K562 (cell line): ENCODE results near the gene CEP128. TPM values are rescaled to one million over a fixed set of nuclear protein-coding genes. Genes with fewer than 3 reads are reported as not detected.
A peak's percentile ranks its signal among the peaks of the same experiment; 100 is the strongest.

ENCODE experiments used
- ARNT ChIP-seq, 2 experiments: fragments of 450-650 bp; IDR thresholded peaks; 2 replicates each; pipeline ENCODE4 v1.6.1; 2016; ENCODE audit warnings: mild to moderate bottlenecking in 1 of 2
- ATF7 ChIP-seq: fragments of 450-650 bp; IDR thresholded peaks from 2 replicates; pipeline ENCODE4 v1.7.1; 2014; ENCODE audit warnings: mild to moderate bottlenecking, moderate library complexity
- HCFC1 ChIP-seq: IDR thresholded peaks from 2 replicates; pipeline ENCODE4 v1.6.1; 2012; ENCODE audit warnings: low read depth, low read length, improper control_type of control experiment
- KDM5B ChIP-seq: fragments of 200-600 bp; sonication (generic); IDR thresholded peaks from 2 replicates; pipeline ENCODE4 v1.6.1; 2012; ENCODE audit warnings: low read depth, mild to moderate bottlenecking, moderate library complexity, low read length, control low read depth, inconsistent platforms; ENCODE audit not compliant: insufficient replicate concordance
- MYNN ChIP-seq, 2 experiments: sonication (generic); formaldehyde crosslinking in 1 of 2; IDR thresholded peaks; 2 replicates each; pipeline versions ENCODE4 v1.5.0 to v1.6.1; 2016 to 2020; ENCODE audit warnings: antibody characterized with exemption in 1 of 2, missing genetic modification reagents in 1 of 2
- NR2C2 ChIP-seq, 2 experiments: fragments of 200-800 bp in 1 of 2; sonication (Bioruptor generic) in 1 of 2; sonication (generic) in 1 of 2; formaldehyde crosslinking in 1 of 2; IDR thresholded peaks; 2 replicates each; pipeline versions ENCODE4 v1.6.1 to v1.8.0; 2016 to 2022; ENCODE audit warnings: mild to moderate bottlenecking in 1 of 2, missing compliant biosample characterization in 1 of 2, missing genetic modification characterization in 1 of 2, missing genetic modification reagents in 1 of 2
- POLR2A ChIP-seq: fragments of 450-650 bp; conservative IDR thresholded peaks from 2 replicates; pipeline ENCODE4 v1.6.1; 2016
- RFX1 ChIP-seq: fragments of 450-650 bp; IDR thresholded peaks from 2 replicates; pipeline ENCODE4 v1.6.1; 2016; ENCODE audit warnings: mild to moderate bottlenecking, moderate library complexity
- SAFB ChIP-seq: fragments of 200-400 bp; formaldehyde crosslinking; IDR thresholded peaks from 2 replicates; pipeline ENCODE4 v1.6.1; 2017; ENCODE audit warnings: low read depth, low read length, borderline replicate concordance
- ZNF143 ChIP-seq: sonication (generic); formaldehyde crosslinking; IDR thresholded peaks from 2 replicates; pipeline ENCODE4 v1.9.0; 2022; ENCODE audit warnings: mild to moderate bottlenecking, missing genetic modification reagents
- ZNF197 ChIP-seq: fragments of 200-800 bp; sonication (Bioruptor generic); IDR thresholded peaks from 2 replicates; pipeline ENCODE4 v1.6.1; 2016; ENCODE audit warnings: low read depth, missing genetic modification characterization, missing compliant biosample characterization
- ZNF766 ChIP-seq: fragments of 200-800 bp; sonication (Bioruptor generic); conservative IDR thresholded peaks from 2 replicates; pipeline ENCODE4 v1.6.1; 2016; ENCODE audit warnings: missing genetic modification characterization, missing compliant biosample characterization
- polyA plus RNA-seq, 8 experiments: library from polyadenylated mRNA; depleted of rRNA in 4 of 8; stranded (reverse) in 5 of 8; unstranded in 3 of 8; fragments of >200 nt; fragmentation: Nextera tagmentation in 2 of 8; fragmentation: Illumina TruSeq in 1 of 8; extraction: Ambion mirVana in 2 of 8; extraction: Trizol in 1 of 8; gene quantifications; 2 replicates each; pipeline versions ENCODE4 v1.2.1 to v1.2.3, GENCODE V29; 2011 to 2014; ENCODE audit warnings: inconsistent platforms in 1 of 8, missing spikeins in 1 of 8
- total RNA-seq, 7 experiments: library from RNA; depleted of rRNA in 6 of 7; stranded (reverse); fragments of >200 nt in 6 of 7; fragmentation: Illumina TruSeq in 2 of 7; extraction: Trizol in 2 of 7; gene quantifications; 2 replicates each; pipeline versions ENCODE4 v1.2.1 to v1.2.3, GENCODE V29; 2011 to 2021; ENCODE audit warnings: low replicate concordance in 1 of 7
- TF ChIP-seq, protein P1 (sequence below), 2 experiments: fragments of 450-650 bp in 1 of 2; sonication (generic) in 1 of 2; formaldehyde crosslinking; conservative IDR thresholded peaks; 2 replicates each; pipeline versions ENCODE4 v1.4.0 to v1.8.1; 2020 to 2022; ENCODE audit warnings: mild to moderate bottlenecking in 1 of 2, missing genetic modification reagents in 1 of 2
- TF ChIP-seq, protein P2 (sequence below): sonication (generic); formaldehyde crosslinking; IDR thresholded peaks from 2 replicates; pipeline ENCODE4 v1.8.0; 2022; ENCODE audit warnings: mild to moderate bottlenecking, missing genetic modification reagents
- TF ChIP-seq, protein P3 (sequence below): fragments of 450-650 bp; IDR thresholded peaks from 2 replicates; pipeline ENCODE4 v1.6.1; 2014; ENCODE audit warnings: low read depth, mild to moderate bottlenecking, moderate library complexity, borderline replicate concordance
- TF ChIP-seq, protein P4 (sequence below): fragments of 450-650 bp; IDR thresholded peaks from 2 replicates; pipeline ENCODE4 v1.6.1; 2018; ENCODE audit not compliant: partially characterized antibody
- TF ChIP-seq, protein P5 (sequence below): sonication (generic); formaldehyde crosslinking; IDR thresholded peaks from 2 replicates; pipeline ENCODE4 v1.8.1; 2022; ENCODE audit warnings: missing genetic modification reagents

The CEP128 gene
- total and polyA plus RNA-seq, 9 of the 15 experiments (the other 6 are each of a cell fraction or from before 2014, with no cell fraction given), result 2.3 to 9.2 (median 4.6) TPM

DNA sequence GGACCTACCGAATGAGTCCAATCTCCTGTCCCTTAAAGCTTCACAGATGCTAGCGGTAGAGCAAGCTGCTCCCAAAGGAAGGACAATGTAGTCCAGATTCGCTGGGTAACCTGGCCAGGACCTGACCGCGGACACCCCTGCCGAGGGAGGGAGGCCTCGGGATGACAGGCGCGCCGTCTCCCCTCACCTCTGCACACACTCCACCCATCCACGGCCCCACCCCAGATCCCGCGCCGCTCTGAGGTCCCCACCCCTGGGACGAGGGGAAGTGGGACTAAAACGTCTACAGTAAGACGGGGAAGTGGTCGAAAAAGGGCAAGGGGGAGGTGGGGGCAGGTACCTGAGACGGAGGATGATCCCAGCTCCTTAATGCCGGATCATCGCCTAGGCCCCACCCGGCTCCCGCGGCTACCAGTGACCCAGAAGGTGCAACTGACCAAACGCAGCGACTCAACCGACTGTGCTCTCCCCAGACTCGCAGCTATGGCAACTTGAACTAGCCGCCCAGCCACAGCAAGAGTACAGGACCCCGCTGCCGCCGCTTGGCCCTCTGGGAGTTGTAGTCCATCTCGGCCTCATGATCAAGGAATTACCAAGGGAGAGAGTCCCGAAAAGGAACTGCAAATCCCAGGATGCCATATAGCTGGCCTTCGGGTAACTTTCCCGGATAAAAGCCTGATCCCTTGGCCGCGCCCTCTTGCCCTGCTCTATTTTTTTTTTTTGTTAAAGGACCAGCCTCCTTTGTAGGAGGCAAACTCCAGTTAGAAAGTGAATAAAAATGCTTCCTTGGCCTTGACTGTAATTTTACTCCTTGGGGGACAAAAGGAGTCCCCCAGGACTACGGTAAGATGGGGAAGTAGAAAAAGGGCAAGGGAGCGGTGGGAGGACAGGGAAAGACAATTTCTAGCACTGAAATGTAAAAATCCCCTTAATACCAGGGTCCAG, at the start of gene CEP128 (continued):
- TF ChIP-seq SAFB, result peak; percentile 60; the same call in 1 of the 2 replicates
- TF ChIP-seq, protein P1, sequence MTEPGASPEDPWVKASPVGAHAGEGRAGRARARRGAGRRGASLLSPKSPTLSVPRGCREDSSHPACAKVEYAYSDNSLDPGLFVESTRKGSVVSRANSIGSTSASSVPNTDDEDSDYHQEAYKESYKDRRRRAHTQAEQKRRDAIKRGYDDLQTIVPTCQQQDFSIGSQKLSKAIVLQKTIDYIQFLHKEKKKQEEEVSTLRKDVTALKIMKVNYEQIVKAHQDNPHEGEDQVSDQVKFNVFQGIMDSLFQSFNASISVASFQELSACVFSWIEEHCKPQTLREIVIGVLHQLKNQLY (CRISPR knock-in tag; conservative IDR thresholded peaks at IDR 0.05), result no peak
- TF ChIP-seq, protein P2, sequence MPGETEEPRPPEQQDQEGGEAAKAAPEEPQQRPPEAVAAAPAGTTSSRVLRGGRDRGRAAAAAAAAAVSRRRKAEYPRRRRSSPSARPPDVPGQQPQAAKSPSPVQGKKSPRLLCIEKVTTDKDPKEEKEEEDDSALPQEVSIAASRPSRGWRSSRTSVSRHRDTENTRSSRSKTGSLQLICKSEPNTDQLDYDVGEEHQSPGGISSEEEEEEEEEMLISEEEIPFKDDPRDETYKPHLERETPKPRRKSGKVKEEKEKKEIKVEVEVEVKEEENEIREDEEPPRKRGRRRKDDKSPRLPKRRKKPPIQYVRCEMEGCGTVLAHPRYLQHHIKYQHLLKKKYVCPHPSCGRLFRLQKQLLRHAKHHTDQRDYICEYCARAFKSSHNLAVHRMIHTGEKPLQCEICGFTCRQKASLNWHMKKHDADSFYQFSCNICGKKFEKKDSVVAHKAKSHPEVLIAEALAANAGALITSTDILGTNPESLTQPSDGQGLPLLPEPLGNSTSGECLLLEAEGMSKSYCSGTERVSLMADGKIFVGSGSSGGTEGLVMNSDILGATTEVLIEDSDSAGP (CRISPR knock-in tag), result peak; percentile 89
- TF ChIP-seq ZNF143, result peak; percentile 92
- TF ChIP-seq NR2C2 (CRISPR knock-in tag; IDR thresholded peaks at IDR 0.05), result no peak
- TF ChIP-seq NR2C2 (tag; IDR thresholded peaks at IDR 0.05), result peak; percentile 98
- TF ChIP-seq ATF7, result 0 out of 2 replicates have a peak, but pooled peaks have one; percentile 43
- TF ChIP-seq MYNN (IDR thresholded peaks at IDR 0.05), result peak; percentile 99
- TF ChIP-seq MYNN (CRISPR knock-in tag; IDR thresholded peaks at IDR 0.05), result peak; percentile 89
- TF ChIP-seq, protein P3, sequence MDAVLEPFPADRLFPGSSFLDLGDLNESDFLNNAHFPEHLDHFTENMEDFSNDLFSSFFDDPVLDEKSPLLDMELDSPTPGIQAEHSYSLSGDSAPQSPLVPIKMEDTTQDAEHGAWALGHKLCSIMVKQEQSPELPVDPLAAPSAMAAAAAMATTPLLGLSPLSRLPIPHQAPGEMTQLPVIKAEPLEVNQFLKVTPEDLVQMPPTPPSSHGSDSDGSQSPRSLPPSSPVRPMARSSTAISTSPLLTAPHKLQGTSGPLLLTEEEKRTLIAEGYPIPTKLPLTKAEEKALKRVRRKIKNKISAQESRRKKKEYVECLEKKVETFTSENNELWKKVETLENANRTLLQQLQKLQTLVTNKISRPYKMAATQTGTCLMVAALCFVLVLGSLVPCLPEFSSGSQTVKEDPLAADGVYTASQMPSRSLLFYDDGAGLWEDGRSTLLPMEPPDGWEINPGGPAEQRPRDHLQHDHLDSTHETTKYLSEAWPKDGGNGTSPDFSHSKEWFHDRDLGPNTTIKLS, result peak; percentile 58; the same call in 1 of the 2 replicates
- TF ChIP-seq, protein P4, sequence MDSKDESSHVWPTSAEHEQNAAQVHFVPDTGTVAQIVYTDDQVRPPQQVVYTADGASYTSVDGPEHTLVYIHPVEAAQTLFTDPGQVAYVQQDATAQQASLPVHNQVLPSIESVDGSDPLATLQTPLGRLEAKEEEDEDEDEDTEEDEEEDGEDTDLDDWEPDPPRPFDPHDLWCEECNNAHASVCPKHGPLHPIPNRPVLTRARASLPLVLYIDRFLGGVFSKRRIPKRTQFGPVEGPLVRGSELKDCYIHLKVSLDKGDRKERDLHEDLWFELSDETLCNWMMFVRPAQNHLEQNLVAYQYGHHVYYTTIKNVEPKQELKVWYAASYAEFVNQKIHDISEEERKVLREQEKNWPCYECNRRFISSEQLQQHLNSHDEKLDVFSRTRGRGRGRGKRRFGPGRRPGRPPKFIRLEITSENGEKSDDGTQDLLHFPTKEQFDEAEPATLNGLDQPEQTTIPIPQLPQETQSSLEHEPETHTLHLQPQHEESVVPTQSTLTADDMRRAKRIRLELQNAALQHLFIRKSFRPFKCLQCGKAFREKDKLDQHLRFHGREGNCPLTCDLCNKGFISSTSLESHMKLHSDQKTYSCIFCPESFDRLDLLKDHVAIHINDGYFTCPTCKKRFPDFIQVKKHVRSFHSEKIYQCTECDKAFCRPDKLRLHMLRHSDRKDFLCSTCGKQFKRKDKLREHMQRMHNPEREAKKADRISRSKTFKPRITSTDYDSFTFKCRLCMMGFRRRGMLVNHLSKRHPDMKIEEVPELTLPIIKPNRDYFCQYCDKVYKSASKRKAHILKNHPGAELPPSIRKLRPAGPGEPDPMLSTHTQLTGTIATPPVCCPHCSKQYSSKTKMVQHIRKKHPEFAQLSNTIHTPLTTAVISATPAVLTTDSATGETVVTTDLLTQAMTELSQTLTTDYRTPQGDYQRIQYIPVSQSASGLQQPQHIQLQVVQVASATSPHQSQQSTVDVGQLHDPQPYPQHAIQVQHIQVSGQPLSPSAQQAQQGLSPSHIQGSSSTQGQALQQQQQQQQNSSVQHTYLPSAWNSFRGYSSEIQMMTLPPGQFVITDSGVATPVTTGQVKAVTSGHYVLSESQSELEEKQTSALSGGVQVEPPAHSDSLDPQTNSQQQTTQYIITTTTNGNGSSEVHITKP, result peak; percentile 69
- peak; percentile 53; the same call in 1 of the 2 replicates for TF ChIP-seq POLR2A
- peak; percentile 92 for TF ChIP-seq RFX1
- TF ChIP-seq ARNT (IDR thresholded peaks at IDR 0.05), result no peak
- 0 out of 2 replicates have a peak, but pooled peaks have one; percentile 64 for TF ChIP-seq ZNF766 (CRISPR knock-in tag)
- TF ChIP-seq, protein P5, sequence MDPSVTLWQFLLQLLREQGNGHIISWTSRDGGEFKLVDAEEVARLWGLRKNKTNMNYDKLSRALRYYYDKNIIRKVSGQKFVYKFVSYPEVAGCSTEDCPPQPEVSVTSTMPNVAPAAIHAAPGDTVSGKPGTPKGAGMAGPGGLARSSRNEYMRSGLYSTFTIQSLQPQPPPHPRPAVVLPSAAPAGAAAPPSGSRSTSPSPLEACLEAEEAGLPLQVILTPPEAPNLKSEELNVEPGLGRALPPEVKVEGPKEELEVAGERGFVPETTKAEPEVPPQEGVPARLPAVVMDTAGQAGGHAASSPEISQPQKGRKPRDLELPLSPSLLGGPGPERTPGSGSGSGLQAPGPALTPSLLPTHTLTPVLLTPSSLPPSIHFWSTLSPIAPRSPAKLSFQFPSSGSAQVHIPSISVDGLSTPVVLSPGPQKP (CRISPR knock-in tag), result no peak
- TF ChIP-seq ZNF197 (CRISPR knock-in tag), result peak; percentile 84; the same call in 1 of the 2 replicates
- TF ChIP-seq KDM5B, result peak; percentile 78
- peak; percentile 96 for TF ChIP-seq HCFC1
